ENCODE data around the gene MUS81.
A peak's percentile ranks its signal among the peaks of the same experiment; 100 is the strongest.

Gene MUS81

DNA sequence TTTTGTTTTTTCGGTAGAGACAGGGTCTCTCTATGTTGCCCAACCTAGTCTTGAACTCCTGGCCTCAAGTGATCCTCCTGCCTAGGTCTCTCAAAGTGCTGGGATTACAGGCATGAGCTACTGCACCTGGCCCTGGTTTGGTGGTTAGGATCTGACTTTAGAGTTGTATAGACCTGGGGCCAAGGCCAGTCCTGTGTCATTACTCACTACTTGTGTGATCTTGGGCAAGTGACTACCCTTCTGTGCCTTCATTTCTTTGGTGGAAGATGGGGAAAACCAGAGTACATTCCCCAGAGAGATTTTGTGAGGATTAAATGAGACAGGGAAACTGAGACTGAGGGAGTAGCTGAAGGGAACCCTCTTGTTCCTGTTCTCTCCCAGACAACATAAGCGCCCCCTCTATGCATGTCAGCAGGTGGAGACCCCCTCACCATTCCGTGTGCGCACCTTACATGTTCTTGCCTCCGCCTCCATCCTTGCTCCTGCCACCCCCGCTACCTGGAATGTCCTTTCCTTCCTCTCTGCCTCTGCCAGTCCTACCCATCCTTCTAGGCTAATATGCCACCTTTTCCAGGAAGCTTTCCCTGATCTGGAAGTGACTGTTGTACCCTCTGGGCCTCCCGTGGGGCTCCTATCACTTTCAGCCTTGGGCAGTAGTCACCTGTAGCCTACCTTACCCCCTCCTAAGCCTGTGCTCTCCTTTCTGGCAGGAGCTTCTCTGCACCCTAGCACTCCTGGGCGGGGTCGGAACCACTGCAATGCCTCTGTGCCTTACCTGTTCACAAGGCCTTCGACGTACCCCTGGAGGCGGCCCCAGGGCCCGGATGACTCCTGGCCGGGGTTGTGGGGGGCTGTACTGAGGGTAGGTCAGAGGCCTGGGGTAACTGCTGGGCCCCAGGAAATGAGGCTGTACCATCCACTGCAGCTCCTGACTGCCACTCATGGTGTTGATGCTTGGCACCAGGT lies 36.1 kb downstream of the MUS81 start:
- DNase-seq = no peak

DNA sequence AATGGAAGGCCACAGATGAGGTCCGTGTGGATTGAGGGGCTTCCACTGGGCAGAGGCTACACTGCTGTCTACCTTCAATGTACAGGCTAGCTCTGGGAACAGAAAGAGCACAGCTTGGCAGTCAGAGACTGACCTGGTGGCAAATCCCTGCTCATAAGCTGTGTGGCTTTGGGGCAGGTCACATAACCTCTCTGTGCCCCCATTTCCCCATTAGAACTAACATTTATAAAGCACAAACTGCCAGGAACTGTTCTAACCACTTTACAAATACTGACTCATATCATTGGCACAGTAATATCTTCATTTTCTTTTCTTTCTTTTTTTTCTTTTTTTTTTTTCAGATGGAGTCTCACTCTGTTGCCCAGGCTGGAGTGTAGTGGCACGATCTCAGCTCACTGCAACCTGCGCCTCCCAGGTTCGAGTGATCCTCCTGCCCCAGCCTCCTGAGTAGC lies 36.8 kb downstream of the MUS81 start:
- DNase-seq = no peak

DNA sequence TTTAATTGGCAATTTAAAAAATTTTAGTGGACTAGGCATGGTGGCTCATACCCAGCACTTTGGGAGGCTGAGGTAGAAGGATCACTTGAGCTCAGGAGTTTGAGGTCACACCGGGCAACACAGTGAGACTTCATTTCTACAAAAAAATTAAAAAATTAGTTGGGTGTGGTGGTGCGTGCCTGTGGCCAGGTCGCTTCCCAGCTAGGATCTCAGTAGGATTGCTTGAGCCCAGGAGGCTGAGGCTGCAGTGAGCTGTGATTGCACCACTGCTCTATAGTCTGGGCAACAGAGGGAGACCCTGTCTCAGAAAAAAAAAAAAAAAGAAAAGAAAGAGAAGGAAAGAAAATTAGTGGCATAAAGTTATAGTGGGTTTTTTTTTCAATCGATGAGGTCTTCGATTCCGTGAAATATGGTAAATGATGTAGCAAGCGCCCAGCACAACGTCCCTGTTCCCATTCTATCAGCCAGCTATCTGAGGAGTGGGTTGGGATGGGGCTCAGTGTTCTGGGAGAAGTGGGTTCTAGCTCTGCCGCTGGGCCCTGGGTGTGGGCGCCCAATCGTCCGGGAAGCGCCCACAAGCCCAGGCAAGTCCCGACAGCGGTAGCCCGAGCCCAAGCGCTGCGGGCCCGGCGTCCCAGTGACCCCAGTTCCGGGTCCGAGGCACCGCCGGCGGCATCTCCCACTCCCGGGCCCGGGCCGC lies 38.6 kb downstream of the MUS81 start:
- no peak for DNase-seq

DNA sequence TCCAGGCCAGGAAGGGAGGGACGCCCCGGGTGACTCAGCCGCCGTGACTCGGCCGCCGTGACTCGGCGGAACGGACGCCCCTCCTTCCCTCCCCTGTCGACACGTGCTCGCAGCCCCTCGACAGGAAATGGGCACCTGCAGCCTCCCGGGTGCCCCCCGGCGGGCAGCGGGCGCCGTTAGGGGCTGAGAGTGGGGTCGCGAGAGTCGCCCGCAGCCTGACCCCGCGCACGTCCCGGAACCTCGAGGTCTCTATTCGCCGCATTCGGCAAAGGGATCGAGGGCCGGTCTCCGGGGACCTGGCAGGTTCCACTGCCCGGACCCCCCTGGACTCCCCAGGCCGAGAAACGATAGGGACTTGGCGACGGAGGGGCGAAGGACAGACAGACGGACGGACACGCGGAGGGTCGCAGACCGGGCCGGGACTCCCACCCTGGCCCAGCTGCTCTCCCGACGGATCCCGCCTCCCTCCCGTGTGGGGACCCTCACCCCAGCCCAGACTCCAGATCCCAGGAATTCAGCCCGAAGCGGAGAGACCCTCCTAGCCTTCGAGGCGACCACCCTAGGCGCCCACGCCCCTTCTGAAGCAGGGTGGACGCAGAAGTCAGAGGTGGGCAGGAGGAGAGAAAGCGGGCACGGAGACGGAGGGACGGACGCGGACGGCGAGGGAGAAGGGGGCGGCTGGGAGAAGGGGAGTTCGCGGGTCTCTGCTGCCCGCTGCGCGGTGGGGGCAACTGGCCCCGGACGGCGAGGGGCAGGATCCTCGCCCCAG lies 39.3 kb downstream of the MUS81 start:
- DNase-seq = peak; percentile 82

DNA sequence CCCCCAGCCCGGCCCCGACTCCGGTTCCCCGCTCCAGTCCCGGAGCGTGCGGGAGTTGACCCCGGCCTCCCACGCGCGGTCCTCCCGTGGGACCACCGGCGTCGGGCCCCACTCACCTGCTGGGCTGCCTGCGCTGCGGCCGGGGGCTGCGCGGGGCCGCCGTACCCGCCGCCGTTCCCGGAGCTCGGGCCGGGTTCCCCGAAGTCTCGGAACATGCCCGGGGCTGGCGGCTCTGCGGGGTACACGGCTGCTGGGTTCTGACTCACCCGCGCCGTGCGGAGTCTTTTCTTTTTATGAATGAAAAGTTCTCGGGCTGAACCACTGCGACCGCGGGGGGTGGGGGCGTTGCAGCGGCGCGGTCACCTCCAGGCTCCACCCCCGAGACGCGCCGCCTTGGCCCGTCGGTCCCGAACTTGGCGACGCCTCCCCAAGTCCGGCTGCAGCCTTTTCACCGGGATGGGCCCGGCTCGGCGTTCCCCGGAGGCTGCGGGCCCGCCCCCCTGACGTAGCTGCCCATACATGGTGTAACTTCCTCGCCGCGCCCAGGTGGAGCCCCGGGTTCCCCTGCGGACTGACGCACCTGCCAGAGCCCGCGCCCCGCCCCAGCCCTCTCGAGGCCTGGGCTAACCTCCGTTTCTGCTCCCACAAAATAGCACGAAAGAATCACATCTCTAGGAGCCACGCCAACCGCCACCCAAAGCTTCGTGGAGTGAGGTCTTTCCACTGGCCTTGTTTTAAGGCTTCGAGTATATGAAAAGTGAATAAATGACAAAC lies 40.1 kb downstream of the MUS81 start, which contains the start of gene FOSL1:
FOSL1 (minus strand) TSS at position 264 of the 774 bp plus-strand sequence; CDS start at position 215, 49 bp downstream.
- peak; percentile 97 for DNase-seq

DNA sequence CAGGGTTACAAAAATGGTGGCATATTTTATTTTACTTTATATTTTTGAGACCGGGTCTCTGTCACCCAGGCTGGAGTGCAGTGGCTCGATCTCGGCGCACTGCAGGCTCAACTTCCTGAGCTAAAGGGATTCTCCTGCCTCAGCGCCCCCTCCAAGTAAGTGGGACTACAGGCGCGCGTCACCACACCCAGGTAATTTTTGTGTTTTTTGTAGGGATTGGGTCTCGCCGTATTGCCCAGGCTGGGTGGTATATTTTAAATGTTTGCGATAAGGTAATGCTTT lies 40.6 kb downstream of the MUS81 start:
- no peak for DNase-seq

DNA sequence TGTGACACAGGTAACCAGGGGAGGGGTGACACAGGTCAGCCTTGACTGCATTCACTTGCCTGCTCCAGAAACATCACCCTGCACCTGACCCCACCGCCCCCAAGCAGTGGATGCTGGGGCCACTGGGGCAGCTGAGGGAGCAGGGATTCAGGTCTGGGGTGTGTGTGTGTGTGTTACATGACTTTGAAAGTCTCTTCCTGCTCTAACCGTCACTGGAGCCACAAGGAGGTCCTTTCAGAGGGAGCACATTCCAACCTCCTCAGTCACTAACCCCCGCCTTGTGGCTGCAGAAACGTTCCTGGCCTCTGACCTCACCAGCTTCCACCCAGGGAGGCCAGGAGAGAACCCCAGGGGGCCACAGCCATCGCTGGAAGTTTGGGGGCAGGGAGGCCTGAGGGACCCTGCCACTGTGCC lies 42.8 kb downstream of the MUS81 start:
- peak; percentile 93 for DNase-seq

DNA sequence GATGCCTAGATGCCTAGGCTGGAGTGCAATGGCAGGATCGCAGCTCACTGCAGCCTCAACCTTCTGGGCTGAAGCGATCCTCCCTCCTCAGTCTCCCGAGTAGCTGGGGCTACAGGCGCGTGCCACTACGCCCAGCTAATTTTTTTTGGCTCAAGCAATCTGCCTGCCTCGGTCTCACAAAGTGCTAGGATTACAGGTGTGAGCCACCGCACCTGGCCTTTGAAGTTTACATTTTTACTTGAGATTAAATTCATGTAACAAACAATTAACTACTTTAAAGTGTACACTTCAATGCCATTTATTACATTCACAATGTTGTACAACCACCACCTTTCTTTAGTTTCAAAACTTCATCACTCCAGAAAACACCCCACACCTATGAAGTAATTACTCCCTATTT lies 43.5 kb downstream of the MUS81 start:
- no peak for DNase-seq

DNA sequence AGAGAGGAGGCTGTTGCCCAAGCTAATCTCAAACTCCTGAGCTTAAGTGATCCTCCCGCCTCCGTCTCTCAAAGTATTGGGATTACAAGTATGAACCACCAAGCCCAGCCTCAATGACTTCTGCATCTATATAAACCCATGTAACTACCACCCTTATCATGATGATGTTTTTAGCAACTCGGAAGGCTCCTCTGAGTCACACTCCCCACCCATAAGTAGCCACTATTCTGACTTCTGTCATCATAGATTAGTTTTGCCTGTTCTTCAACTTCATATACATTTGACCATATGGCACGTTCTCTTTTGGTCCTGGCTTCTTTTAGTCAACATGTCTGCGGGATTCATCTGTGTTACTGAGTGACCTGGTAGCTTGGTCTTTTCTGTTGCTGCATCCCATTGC lies 46.4 kb downstream of the MUS81 start:
- no peak for DNase-seq

DNA sequence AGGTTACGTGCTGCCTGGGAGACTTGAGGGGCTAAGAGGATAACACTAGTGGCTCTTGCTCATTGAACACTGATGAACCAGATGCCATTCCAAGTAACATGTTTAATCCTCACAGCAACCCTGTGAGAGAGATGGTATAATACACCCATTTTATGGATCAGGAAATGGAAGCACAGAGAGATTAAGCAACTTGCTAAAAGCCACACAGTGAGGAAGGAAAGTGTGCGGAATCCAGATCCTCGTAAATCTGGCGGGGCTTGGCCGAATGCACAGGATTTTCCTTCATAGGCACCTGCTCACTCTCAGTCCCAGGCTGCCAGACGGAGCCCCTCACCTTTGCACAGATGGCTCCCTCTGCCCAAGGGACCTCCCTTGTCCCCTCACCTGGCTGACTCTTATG lies 47.6 kb downstream of the MUS81 start:
- no peak for DNase-seq

DNA sequence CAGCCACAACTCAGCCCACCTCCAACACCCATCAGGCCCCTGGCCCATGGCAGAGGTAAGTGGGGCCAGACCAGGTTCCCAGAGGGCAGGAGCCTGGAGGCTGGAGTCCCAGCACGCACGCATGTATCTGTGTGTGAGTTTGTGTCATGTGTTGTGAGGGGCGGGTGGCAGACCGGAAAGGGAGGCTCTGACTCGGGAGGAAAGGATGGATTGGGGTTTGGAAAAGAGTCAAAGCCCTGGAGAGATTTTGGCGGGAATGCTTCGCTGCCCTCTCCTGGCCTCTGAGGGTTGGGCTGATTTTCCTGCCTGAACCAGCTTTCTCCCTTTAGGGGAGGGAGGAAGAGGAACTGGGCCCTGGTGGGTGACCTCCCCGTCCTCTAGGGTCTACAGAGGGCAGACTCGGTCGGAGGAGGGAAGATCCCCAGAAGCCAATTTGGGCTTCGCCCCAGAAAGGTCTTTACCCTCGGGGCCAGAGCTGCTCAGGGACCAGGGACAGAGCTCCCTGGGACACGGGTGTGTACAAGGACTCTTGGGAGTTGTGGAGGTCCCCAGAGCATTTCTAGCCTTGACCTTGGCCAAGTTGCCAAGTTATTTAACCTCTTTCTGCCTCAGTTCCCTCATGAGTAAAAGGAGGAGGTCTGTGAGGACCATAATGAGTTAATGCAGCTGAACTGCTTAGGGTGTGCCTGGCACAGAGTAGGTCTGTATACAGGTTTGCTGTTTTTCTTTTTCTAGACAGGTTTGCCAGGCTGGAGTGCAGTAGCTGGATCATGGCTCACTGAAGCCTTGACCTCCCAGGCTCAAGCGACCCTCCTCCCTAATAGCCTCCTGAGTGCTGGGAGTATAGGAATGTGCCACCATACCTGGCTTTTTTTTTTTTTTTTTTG lies 51.7 kb downstream of the MUS81 start:
- DNase-seq = peak; percentile 93

DNA sequence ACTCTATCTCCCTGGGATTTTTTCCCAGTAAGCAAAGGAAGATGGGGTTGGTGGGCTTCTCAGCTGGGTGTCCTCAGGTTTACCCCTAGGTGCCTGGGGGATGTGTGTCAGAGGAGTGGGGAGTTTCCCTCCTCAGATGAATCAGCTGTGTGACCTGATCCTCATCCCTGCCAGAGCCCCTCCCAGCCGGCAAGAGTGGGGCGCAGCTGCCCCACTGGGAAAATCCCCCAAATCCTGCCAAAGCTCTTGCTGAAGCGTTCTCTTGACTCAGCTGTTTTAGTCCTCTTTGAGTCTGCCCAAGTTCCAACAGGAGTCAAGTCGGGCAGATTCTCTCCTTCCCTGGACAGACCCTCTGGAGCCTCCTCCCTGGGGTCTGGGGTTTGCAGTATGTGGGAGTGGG lies 52.6 kb downstream of the MUS81 start:
- peak; percentile 83 for DNase-seq

DNA sequence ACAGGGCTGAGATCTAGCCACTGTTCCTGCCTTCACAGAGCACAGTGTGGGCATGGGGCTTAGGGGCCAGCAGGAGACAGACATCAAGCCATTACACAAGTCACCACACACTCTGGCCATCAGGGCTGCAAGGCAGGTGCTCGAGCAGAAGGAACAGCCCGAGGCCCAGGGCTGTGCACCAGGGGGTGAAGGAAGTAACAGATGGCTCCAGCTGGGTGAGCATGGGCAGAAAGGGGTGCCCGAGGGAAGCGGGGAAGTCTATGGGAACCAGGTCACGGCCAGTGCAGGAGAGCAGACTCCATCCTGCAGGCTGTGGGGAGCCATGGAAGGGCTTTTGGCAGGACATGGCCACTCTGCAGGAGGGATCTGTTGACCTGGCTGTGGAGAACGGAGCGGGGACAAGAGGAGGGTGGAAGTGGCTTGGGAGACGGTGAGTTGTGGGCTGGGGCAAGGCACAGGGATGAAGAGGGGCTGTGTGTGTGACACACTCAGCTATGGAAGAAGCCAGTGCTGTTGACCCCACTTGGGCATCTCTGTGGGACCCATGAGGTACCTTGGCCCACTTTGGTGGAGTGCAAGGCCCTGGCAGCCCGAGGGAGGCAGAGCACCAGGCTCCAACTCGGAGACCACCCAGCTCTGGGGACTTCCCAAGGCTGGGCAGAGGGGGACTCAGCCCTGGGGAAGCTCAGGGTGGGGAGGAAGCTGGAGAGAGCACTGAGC lies 55.0 kb downstream of the MUS81 start:
- peak; percentile 73 for DNase-seq

DNA sequence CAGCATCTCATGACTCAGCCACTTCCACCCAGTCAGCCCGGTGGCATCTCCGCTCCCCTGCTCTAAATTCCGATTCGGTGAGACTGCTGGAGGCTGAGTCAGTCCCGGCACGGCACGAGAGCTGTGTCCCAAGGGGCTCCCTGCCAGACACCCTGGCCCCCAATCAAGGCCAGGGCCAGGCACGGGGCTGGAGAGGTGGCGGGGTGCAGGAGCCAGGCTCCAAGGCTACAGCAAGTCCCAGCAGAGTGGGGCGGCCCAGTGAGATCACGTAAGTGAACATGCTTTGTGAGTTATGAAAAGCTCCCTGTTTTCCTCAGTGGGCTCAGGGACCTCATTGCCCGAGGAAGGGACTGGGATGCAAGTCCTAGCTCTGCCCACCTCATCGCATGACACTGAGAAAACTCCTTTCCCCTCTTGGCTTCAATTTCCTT lies 55.6 kb downstream of the MUS81 start:
- DNase-seq = peak; percentile 99
